Fibroblast of peridontal ligament (primary cell): ENCODE results near the gene AMBRA1.
"Not testable (repeated sequence)": the region's sequence is repeated elsewhere in the genome, so short reads cannot be mapped to it uniquely, and the experiment has no call there.

ENCODE experiments used
- DNase-seq: peaks from one replicate; pipeline ENCODE4 v3.0.0-alpha.2; 2010; ENCODE audit errors: extremely low read depth

The AMBRA1 gene

GRCh38 chr11:46381819-46382645 is 211.8 kb downstream of the AMBRA1 start:
- DNase-seq: no peak

GRCh38 chr11:46381048-46381818 is 212.6 kb downstream of the AMBRA1 start, which contains the start of gene MDK:
Gene MDK, plus strand, starts transcription at chr11:46381669. Its CDS starts 389 bp downstream, at chr11:46382058.
- DNase-seq: no peak

- no peak for DNase-seq
These were observed 213.3 kb downstream of the AMBRA1 start for GRCh38 chr11:46380340-46381047.

GRCh38 chr11:46379482-46380293 is 214.1 kb downstream of the AMBRA1 start:
- DNase-seq: not testable (repeated sequence)

GRCh38 chr11:46378811-46379481 is 214.9 kb downstream of the AMBRA1 start:
- DNase-seq: no peak

- DNase-seq: no peak
These were observed 215.5 kb downstream of the AMBRA1 start for GRCh38 chr11:46378296-46378695.

- DNase-seq: no peak
These were observed 216.0 kb downstream of the AMBRA1 start for GRCh38 chr11:46377831-46378230.

- DNase-seq: no peak
These were observed 216.5 kb downstream of the AMBRA1 start for GRCh38 chr11:46377290-46377689.

- no peak for DNase-seq
These were observed 217.4 kb downstream of the AMBRA1 start for GRCh38 chr11:46376258-46377050.

- no peak for DNase-seq
These were observed 218.3 kb downstream of the AMBRA1 start for GRCh38 chr11:46375392-46376101.

GRCh38 chr11:46374815-46375214 is 219.0 kb downstream of the AMBRA1 start:
- no peak for DNase-seq

GRCh38 chr11:46373787-46374740 is 219.8 kb downstream of the AMBRA1 start:
- DNase-seq: no peak

GRCh38 chr11:46372501-46372900 is 221.3 kb downstream of the AMBRA1 start:
- not testable (repeated sequence) for DNase-seq

GRCh38 chr11:46372086-46372485 is 221.7 kb downstream of the AMBRA1 start:
- DNase-seq: no peak

- DNase-seq: not testable (repeated sequence)
These were observed 222.6 kb downstream of the AMBRA1 start for GRCh38 chr11:46371262-46371661.

GRCh38 chr11:46370253-46370652 is 223.6 kb downstream of the AMBRA1 start:
- DNase-seq: no peak

- peak; percentile 62 for DNase-seq
These were observed 224.2 kb downstream of the AMBRA1 start for GRCh38 chr11:46369458-46370152.

- no peak for DNase-seq
These were observed 225.9 kb downstream of the AMBRA1 start for GRCh38 chr11:46367916-46368267.
